Embryonic facial prominence (tissue), 1 donor: ENCODE measurements around the gene NUDC.
"Not testable (repeated sequence)": the region's sequence is repeated elsewhere in the genome, so short reads cannot be mapped to it uniquely, and the experiment has no call there.

Source experiments
- DNase-seq: peaks from one replicate; pipeline ENCODE4 v3.0.0-alpha.2; 2016; ENCODE audit errors: extremely low spot score

NUDC gene

GRCh38 chr1:26989403-26990109 lies 68.0 kb downstream of the NUDC start:
- DNase-seq = not testable (repeated sequence)

DNA sequence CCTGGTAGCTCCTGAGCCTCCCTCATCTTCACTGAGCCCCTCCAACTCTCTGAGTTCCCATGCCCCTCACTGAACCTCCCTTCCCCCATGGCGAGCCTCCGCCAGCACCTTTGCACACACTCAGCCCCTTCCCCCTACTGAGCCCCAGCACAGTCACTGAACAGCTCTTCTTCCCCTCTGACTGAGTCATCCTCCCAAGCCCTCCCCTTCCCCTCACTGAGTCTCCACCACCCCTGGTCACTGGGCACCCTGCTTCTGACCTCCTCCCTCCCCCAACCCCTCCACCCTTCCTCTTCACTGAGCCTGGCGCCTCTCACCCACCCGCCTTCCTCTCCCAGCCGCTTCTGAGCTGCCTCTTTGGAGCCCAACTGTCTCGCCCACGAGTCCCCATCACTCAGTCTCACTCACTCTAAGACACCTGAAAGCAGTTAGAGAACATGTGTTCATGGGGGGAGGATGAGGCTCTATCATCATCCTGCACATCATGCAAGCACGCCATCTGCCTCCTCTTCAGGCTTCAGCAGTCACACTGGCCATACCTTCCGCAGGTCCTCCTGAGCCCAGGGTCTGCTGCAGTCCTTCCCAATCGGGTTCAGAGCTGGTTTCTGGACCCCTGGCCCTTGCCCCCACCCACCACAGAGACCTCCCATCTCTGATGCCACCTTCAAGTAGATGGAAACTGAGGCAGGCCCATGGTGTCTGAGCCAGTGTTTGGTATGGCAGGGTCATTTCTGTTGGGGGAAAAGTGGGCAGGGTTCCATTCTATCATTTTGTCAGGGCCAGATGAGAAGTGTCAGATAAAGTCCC lies 70.0 kb downstream of the NUDC start:
- DNase-seq = no peak

GRCh38 chr1:26993237-26994019 lies 71.9 kb downstream of the NUDC start, which contains the start of gene TRNP1:
TRNP1 (plus strand) TSS chr1:26993692; CDS start chr1:26993787, 95 bp downstream.
- DNase-seq = no peak

GRCh38 chr1:26994020-26994786 lies 72.7 kb downstream of the NUDC start:
- no peak for DNase-seq

GRCh38 chr1:26994787-26995517 lies 73.4 kb downstream of the NUDC start:
- no peak for DNase-seq

- no peak for DNase-seq
Observed at GRCh38 chr1:26996024-26996423, 74.5 kb downstream of the NUDC start.
